COLO829 (cell line): ENCODE data around the gene STRIP1.
A peak's percentile ranks its signal among the peaks of the same experiment; 100 is the strongest.
"Not testable (repeated sequence)": the region's sequence is repeated elsewhere in the genome, so short reads cannot be mapped to it uniquely, and the experiment has no call there.

ENCODE experiments used
- DNase-seq: peaks from one replicate; pipeline ENCODE4 v3.0.0; 2012; ENCODE audit warnings: low spot score

The STRIP1 gene

DNA sequence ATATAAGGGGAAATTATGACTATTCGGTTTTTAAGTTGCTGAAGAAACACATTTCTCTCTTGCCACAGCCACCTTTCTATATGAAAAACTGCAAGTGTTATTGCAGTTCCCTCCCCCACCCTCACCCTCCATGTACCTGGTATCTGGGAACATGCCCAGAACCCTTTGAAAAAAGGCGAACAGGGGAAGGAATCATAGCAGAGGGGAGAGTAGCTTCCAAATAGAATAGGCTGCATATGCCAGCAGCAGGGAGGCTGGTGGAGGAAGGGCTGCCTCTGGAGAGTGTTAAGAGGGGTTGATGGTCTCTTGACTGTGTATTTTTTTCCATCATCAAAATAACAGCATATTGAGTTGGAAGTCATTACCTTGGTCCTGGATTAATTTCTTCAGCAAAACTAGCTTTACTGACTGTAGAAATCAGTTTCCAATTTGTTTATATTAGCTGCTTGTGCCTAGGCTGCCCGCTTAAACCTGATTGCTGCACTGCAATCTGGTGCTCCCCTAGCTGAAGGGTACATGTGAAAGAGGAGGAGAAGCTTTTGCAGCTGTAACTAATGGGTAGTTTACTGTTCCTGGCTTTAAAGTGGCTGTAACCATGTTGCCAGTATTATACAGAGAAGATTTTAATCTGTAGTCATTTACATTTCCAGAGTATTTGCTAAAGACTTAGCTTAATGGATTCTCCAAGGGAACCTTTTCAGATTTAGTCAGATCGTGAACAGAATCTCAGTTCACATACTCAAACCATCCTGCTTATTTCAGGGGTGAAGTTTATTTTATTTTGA, 27.2 kb upstream of the STRIP1 start:
- DNase-seq = no peak

DNA sequence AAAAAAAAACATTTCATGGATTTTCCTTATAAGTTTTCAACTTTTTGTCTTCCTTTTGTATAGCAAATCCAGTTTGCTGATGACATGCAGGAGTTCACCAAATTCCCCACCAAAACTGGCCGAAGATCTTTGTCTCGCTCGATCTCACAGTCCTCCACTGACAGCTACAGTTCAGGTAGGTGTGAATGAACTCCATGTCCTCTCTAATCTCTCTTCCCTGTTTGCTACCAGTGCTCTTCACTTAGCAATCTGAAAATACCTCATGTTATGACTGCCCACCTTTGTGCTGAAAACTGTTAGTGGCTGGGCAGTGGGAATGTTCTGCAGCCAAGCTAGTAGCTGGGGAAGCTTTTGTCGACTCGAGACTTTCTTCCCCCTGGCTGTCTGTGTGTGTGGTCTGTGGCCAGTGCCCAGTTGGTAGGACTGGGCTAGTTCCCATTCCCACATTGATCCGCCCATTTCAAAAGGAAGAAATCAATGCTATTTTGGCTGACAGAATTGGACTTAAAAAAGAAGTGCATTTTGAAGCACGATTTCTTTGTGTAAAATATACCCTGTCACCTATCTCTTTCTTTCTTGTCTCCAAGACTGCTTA, 25.4 kb upstream of the STRIP1 start:
- no peak for DNase-seq

DNA sequence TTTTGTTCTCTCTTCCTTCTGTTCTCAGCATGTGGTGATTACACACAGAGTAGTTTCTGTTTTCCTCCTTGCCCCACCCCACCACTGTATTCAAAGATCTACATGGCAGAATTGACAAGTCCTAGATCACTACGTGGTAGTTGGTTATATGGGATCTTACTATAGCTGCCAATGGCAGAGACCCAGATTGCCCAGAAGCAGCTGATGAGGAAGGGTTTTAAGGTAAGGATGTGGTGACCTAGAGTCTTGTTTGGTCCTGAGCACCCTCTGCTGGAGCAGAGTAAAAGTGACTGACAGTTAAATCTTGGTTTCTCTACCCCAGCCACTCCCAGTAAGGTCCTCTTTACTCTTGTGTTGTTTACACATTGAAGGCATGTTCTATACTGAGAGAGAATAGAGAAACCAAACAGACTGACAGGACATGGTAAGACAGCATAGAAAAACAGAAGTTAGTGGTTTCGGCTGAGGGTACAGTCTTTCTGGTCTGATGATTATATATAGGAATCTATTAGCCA, 22.8 kb upstream of the STRIP1 start:
- peak; percentile 24 for DNase-seq

DNA sequence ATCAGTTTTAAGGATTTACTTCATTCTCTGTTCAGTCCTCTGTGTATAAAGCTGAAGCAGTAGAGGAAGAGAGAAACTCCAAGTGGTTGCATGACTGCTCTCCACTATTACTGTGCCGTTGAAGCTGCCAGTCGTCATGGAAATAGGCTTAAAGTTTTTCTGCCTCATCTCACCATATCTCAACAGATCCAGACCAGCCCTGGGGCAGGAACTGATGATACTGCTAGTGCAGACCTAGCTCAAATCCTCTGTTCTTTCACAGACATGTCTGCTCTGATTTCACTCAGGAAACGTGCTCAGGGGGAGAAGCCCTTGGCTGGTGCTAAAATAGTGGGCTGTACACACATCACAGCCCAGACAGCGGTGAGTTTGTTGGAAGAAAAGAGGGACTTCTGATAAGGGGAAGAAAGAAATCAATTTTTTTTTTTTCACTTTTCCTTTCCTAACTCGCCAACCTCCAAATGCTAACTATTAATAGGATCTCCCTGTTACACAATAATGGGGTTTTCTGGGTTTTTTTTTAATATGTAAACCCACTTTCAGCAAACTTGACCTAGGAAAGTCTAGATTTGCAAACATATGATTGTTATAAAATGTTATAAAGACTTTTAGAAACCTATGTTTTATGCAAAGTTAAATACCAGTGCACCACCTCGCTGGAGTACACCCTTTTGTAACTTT, 22.2 kb upstream of the STRIP1 start:
- no peak for DNase-seq

DNA sequence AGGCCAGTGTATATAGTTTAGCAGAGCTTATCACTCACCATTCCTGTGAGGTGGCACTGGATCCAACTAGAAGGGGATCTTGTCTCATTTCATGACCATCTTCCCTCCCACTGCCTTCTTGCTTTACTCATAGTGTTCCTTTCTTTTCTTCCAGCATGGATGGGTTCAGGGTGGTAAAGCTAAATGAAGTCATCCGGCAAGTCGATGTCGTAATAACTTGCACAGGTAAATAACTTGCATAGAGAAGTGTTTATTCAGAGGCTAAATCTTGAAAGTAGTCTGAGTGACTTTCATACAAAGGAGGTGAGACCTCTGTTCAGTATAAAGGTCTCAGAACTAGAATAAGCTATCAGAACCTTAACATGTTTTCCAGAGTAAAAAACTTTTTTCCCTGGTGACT, 16.6 kb upstream of the STRIP1 start:
- no peak for DNase-seq

DNA sequence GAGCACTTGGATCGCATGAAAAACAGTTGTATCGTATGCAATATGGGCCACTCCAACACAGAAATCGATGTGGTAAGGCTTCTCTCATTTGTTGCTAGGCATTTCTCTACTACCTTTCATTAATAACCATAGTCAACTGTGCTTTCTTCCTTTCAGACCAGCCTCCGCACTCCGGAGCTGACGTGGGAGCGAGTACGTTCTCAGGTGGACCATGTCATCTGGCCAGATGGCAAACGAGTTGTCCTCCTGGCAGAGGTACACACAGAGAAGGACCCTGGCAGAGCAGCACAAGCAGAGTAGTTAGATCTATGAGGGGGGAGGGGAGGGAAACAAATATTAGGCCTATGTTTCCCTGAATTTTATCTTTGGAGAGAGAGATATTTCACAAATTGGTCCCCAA, 16.0 kb upstream of the STRIP1 start:
- DNase-seq = no peak

DNA sequence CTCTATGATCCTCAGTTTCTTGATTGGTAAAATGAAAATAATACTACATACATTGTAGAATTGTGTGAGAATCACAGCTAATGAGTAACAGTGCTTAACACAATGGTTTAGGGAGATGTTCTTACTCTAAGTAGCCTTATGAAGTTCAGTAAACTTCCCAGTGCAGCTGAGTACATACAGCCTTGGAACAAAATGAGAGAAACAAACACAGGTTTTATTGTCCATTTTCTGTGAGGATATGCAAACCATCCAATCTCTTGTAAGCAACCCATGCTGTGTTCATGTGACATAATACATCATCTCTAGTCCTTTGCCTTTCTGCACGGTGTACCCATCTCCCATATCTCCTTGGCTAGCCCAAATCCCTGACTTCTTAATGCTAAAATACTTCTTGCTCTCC, 14.7 kb upstream of the STRIP1 start:
- no peak for DNase-seq

DNA sequence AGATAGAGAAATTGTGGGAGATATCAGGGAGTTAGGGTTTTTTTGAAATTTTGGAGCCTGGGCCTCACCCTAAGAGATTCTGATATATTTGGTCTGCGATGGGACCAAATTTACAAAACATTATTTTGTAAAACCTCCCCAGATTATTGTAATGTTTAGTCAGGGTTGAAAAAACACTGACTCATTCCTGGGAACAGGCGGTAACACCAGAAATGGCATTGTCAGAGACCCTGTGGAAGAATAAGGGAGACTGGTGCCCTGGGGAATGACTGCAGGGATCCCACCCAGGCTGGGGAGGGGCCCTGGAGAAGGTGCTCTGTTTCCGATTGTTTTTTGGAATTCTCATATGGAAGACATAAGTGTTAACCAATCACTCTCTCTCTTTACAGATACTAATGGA, 13.1 kb upstream of the STRIP1 start:
- DNase-seq = no peak

DNA sequence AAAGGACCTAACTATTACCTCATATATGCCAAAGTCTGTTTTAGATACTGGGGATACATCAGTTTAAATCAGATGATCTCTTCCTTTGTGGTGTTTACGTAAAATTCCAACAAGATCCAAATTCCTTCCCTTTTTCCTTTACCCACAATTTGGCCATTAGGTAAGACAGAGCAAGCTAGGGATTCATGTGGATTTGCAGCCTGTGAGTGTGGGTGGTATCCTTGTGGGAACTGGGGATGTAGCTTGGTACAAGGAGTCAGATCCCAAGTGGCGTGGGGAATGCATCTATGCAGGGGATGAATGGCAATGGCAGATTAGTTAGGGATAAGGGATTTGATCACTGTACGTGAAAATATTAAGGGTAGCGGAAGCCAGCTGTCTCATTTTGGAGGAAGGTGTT, 9.8 kb upstream of the STRIP1 start:
- no peak for DNase-seq

DNA sequence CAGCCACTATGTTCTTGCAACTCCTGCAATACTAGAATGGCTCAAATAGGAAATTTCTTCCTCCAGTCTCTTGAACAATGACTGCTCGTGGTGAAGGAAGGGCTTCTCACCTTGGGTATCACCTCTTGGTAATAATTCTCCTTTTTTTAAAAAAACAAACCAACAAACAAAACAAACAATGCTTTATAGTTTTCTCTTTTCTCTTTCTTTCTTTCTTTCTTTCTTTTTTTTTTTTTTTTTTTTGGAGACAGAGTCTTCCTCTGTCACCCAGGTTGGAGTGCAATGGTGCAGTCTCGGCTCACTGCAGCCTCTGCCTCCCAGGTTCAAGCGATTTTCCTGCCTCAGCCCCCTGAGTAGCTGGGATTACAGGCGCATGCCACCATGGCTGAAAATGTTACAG, 3.7 kb upstream of the STRIP1 start:
- not testable (repeated sequence) for DNase-seq

DNA sequence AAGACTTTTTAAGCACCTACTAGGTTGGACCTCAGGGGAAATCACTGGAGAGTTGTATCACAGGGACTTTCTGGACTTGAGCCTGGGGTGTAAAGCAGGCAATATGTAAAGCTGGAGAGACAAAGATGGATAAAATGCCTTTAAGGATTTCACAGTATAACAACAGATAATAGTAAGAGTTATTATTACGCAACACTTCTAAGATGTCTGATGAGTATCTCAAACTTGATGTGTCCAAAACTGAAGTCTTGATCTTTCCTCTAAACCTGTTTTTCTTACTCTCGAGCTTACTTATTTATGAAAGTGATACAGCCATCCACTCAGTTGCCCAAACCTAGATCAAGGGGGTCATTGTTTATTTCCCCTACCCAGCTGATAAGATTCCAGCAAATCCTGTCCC, 2.1 kb upstream of the STRIP1 start:
- no peak for DNase-seq

DNA sequence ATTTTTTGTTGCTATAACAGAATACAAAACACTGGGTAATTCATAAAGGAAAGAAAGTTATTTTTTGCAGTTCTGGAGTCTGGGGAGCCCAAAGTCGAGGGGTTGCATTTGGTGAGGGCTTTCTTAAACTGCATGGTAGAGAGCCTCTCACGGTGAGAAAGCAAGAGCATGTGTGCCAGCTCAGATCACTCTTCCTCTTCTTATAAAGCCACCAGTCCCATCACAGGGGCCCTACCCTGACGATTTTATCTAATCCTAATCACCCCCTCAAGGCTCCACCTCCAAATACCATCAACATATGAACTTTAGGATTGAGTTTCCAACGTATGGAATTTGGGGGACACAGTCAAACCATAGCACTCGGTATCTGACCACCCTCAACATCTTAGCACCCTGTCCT, 1.0 kb upstream of the STRIP1 start:
- DNase-seq = no peak

DNA sequence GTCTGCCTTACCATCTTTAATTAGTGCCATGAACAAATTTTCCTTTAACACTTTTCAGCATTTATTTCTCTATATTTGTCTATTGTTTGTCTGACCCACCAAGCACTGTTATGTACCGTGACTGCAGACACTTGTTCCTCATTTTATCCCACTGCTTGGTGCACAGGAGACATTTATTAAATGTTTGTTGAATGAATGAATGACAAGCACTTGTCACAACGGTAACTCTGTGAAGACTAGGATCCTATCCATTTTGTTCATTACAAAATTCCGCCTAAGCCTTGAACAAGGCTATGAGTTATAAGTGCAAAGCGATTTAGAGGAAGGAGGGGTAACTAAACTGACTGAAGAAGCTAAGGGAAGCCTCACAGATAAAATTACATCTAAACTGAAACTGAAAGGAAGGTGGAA, 379 bp upstream of the STRIP1 start:
- no peak for DNase-seq

DNA sequence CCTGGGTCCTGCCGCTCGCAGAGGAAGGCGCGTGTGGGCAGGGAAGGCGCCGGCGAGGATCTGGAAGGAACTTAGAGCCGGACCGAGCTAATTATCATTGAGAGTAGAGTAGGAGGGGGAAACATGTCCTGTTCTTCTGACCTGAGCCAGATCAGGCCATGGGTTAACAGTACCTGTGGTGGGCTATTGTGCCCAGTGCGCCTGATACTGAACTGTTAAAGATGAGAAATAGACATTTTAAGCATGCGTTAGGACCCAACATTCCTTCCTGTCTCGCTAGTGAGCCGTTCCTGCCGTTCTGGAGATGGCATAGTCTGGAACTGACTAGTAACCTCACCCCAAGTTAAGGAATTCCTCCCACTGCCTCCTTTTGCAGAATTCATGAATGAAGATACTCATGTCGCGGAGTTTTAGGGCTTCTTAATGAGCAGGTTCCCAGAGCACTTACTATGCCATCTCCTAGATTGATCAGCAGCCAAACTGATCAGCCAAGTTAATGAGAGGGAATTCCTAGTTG, 870 bp downstream of the STRIP1 start:
- no peak for DNase-seq

DNA sequence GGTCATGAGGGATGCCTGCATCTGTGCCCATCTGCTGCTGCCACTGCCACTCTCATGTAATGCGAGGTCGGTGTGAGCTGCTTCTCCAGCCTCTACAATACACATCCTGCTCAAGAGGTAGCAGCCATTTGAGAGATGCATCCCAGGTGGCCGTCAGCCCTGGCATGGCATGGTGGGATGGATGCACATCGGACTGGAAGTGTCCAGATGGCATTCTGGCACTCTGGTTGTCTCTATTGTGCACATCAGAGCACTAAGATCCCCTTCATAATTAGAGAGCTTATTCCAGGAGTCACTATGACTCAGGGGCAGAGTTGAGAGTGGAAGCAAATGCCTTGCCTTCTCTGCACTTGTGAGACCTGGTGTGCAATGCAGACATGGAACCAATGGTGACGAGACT, 3.8 kb downstream of the STRIP1 start:
- DNase-seq = no peak

DNA sequence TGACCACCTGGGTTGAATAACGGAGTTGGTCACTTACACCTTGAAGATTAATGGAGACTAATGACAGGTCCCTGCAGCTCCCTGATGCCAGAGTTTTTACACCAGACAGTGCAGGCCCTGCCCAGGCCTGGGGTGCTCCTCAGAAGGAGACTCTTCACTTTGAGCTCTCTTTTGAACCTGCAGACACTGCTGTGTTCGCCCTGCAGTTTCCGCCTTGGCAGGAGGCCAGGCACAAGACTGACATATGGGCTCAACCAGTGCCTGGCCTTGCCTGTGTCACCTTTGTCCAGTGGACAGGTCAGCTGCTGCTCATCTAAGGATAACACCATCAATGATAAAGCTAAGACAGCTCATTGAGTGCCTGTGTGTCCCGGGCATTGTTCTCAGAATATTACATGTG, 5.2 kb downstream of the STRIP1 start:
- no peak for DNase-seq

DNA sequence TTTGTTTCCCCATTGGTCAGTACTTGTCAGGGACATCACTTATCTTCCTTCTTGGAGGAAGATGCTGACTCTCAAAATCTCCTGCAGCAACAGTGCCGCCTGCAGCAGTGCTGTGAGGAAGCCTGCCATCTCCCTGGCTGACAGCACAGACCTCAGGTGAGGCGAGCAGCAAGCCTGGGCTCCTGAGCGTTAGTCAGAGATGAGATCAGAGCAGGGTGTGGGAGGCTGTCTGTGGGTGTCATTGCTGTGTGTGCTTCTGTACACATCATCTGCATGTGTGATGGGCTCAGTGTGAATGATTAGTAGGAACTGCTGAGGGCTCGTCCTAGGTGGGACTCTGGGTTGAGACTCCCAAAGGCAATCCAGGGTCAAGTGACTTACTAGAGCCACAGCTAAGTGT, 6.1 kb downstream of the STRIP1 start:
- DNase-seq = no peak

DNA sequence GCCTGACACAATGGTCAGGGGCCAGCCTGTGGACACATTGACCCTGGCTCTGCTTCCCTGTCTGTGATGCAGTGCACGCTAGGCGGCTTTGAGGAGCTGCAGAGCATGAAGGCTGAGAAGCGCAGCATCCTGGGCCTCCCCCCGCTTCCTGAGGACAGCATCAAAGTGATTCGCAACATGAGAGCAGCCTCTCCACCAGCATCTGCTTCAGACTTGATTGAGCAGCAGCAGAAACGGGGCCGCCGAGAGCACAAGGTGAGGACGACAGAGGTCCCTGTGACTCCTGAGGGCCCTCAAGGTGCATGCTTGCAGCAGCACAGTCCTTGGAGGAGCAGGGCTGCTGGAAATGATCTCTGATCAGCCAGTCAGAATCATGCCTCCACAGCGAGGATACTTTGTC, 8.6 kb downstream of the STRIP1 start:
- DNase-seq = no peak

DNA sequence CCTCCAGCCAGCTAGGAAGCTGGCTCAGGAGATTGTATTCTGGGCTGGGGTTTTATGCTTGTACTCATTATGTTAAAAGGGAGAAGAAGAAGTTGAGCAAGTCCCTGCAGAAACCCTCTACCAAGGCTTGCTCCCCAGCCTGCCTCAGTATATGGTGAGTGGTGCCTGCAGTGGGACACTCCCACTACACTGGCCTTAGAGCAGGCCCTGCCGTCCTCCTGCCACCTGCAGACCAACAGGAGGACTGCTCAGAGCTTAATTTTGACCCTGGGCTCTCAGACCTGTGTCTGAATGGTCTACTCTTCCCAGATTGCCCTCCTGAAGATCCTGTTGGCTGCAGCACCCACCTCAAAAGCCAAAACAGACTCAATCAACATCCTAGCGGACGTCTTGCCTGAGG, 13.0 kb downstream of the STRIP1 start:
- DNase-seq = no peak

DNA sequence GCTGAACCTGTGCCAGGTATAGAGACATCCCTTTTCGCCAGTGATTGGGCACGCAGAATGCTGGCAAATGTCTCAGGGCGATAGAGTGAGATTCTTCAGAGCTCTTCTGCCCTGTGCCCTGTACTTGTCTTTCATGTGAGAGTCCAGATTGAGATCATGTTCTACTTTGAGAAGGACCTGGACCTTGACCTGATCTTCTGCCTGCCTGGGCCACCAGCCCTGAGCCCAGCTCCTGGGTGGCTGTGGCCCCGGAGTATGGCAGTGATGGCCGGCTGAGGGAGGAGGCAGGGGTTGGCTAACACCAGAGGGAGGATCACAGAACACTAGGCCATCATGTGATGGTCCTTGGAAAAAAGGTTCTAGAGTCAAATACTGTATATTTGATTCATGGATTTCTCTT, 13.8 kb downstream of the STRIP1 start:
- DNase-seq = no peak

DNA sequence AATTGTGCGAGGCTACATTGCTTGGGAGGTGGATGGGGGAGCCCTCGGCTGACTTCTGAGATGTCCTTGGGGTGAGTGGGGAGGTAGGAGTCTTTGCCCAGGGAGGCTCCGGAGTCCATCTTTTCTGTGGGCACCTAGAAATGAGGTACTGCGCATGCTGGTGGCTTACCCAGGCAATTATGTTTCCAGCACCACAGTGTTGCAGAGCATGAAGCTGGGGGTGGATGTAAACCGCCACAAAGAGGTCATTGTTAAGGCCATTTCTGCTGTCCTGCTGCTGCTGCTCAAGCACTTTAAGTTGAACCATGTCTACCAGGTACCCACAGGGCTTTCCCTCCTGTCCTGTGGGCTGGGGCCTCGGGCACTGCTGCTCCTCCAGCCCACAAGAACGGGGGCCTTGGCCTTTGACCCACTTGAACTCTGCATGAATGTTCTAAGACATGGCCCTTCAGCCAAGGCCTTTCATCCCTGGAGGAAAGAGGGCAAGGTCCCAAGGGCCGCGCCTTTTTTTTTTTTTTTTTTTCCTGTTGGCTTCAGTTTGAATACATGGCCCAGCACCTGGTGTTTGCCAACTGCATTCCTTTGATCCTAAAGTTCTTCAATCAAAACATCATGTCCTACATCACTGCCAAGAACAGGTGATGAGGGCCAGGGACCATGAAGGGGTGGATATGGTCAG, 14.6 kb downstream of the STRIP1 start:
- DNase-seq = peak; percentile 67

DNA sequence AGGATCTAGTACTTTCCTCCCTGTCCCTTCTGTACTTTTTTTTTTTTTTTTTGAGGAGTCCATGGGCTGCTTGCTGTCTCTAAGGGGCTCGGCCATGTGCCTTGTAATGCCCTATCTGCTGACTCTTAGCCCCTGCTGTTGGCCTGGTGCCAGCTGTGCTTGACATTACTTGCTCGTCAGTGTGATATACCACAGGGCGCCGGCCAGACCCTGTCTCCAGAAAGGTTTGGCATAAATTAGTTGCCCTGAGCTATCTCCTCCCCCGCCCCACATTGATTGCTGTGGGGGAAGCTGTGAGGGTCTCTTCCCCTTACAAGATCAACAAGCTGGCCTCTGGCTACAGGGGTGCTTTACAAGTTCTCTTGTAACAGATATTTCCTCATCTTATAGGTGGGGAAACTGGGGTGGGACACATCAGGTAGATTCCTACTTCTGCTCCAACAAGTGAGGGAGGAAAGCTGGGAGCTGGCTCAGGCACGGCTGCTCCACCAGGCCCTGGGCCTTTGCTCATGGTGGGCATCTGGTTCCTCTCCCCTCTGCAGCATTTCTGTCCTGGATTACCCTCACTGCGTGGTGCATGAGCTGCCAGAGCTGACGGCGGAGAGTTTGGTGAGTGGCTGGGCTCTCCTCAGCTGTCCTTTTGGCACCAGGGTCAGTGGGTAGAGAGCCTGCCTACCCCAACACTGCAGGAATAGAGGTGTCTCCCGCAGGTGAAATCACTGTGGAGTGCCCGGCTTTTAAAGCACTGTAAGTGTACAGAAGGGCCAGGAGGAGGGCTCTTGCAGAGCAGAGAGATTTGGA, 15.6 kb downstream of the STRIP1 start:
- no peak for DNase-seq
